Activated T-cell treated with anti-CD3 and anti-CD28 coated beads, Interleukin-2, amount 50 U/mL, for 1 hour (primary cell): ENCODE results near the gene TRPM1.

ENCODE experiments used
- DNase-seq: peaks from one replicate; pipeline ENCODE4 v3.0.0-alpha.2; 2020

Gene TRPM1

GRCh38 chr15:31101262-31102038 is at the start of gene TRPM1:
TRPM1 (minus strand) TSS chr15:31101725; CDS start chr15:31081355, 20,370 bp downstream.
- DNase-seq, result no peak

- no peak for DNase-seq
Observed at GRCh38 chr15:31150732-31151231, 49.3 kb upstream of the TRPM1 start.

GRCh38 chr15:31149987-31150386 is 48.5 kb upstream of the TRPM1 start:
- no peak for DNase-seq

GRCh38 chr15:31149088-31149505 is 47.6 kb upstream of the TRPM1 start:
- DNase-seq, result no peak

GRCh38 chr15:31148297-31149087 is 47.0 kb upstream of the TRPM1 start:
- DNase-seq, result no peak

- DNase-seq, result no peak
Observed at GRCh38 chr15:31147944-31148296, 46.4 kb upstream of the TRPM1 start.

GRCh38 chr15:31147456-31147855 is 45.9 kb upstream of the TRPM1 start:
- no peak for DNase-seq

GRCh38 chr15:31145271-31145911 is 43.9 kb upstream of the TRPM1 start:
- DNase-seq, result no peak

GRCh38 chr15:31141792-31142191 is 40.3 kb upstream of the TRPM1 start:
- DNase-seq, result no peak

- DNase-seq, result no peak
Observed at GRCh38 chr15:31136607-31137328, 35.2 kb upstream of the TRPM1 start.

- DNase-seq, result no peak
Observed at GRCh38 chr15:31136016-31136415, 34.5 kb upstream of the TRPM1 start.

- no peak for DNase-seq
Observed at GRCh38 chr15:31135523-31135922, 34.0 kb upstream of the TRPM1 start.

- DNase-seq, result no peak
Observed at GRCh38 chr15:31133890-31134289, 32.4 kb upstream of the TRPM1 start.

- DNase-seq, result no peak
Observed at GRCh38 chr15:31131853-31132375, 30.4 kb upstream of the TRPM1 start.

- DNase-seq, result no peak
Observed at GRCh38 chr15:31130576-31131237, 29.2 kb upstream of the TRPM1 start.

GRCh38 chr15:31129769-31130303 is 28.3 kb upstream of the TRPM1 start:
- DNase-seq, result no peak

GRCh38 chr15:31128919-31129768 is 27.6 kb upstream of the TRPM1 start:
- DNase-seq, result peak; percentile 78

- no peak for DNase-seq
Observed at GRCh38 chr15:31128477-31128876, 27.0 kb upstream of the TRPM1 start.

- DNase-seq, result no peak
Observed at GRCh38 chr15:31127596-31128261, 26.2 kb upstream of the TRPM1 start.

GRCh38 chr15:31125061-31125460 is 23.5 kb upstream of the TRPM1 start:
- no peak for DNase-seq
